Stimulated activated naive CD4-positive, alpha-beta T cell (primary cell): ENCODE results near the gene CDK5R1.

Experiments
- DNase-seq, 6 experiments: peaks; one replicate each; lab custom pipeline; 2025; lab: John Stamatoyannopoulos, UW

CDK5R1 gene

GRCh38 chr17:32493571-32493970 lies 6.8 kb downstream of the CDK5R1 start:
- DNase-seq = no peak

- no peak for DNase-seq
These were observed 7.3 kb downstream of the CDK5R1 start for GRCh38 chr17:32493976-32494513.

- no peak for DNase-seq
These were observed 8.0 kb downstream of the CDK5R1 start for GRCh38 chr17:32494621-32495358.

- DNase-seq = peak in 2 of 6 experiments; percentile 12 to 36
These were observed 8.8 kb downstream of the CDK5R1 start for GRCh38 chr17:32495359-32496231.

GRCh38 chr17:32496395-32497073 lies 9.7 kb downstream of the CDK5R1 start:
- no peak for DNase-seq

GRCh38 chr17:32497431-32498205 lies 10.8 kb downstream of the CDK5R1 start:
- DNase-seq = no peak

GRCh38 chr17:32498391-32498790 lies 11.6 kb downstream of the CDK5R1 start:
- no peak for DNase-seq

GRCh38 chr17:32502013-32502412 lies 15.2 kb downstream of the CDK5R1 start:
- DNase-seq = no peak

- no peak for DNase-seq
These were observed 15.9 kb downstream of the CDK5R1 start for GRCh38 chr17:32502710-32503109.

- DNase-seq = peak in 5 of 6 experiments; percentile 10 to 81 (median 77)
These were observed 16.7 kb downstream of the CDK5R1 start for GRCh38 chr17:32503251-32504165.

GRCh38 chr17:32504166-32504990 lies 17.6 kb downstream of the CDK5R1 start:
- peak in 1 of 6 experiments; percentile 14 for DNase-seq

- no peak for DNase-seq
These were observed 22.1 kb downstream of the CDK5R1 start for GRCh38 chr17:32508926-32509325.

- no peak for DNase-seq
These were observed 23.7 kb downstream of the CDK5R1 start for GRCh38 chr17:32510466-32510865.

GRCh38 chr17:32512328-32512727 lies 25.5 kb downstream of the CDK5R1 start:
- DNase-seq = no peak

GRCh38 chr17:32513579-32513978 lies 26.8 kb downstream of the CDK5R1 start:
- DNase-seq = no peak

GRCh38 chr17:32514606-32515005 lies 27.8 kb downstream of the CDK5R1 start:
- no peak for DNase-seq

GRCh38 chr17:32515677-32516383 lies 29.0 kb downstream of the CDK5R1 start:
- peak in 3 of 6 experiments; percentile 13 to 18 (median 16) for DNase-seq

- no peak for DNase-seq
These were observed 29.7 kb downstream of the CDK5R1 start for GRCh38 chr17:32516450-32516849.
